Activated T-cell treated with anti-CD3 and anti-CD28 coated beads, Interleukin-2, amount 50 U/mL, for 4 hours (primary cell): ENCODE results near the gene ROBO1. TPM values are rescaled to one million over a fixed set of nuclear protein-coding genes. Genes with fewer than 3 reads are reported as not detected.
"Not testable (repeated sequence)": the region's sequence is repeated elsewhere in the genome, so short reads cannot be mapped to it uniquely, and the experiment has no call there.

Experiments used
- ATAC-seq, 2 donors: fragments of 200-7000 bp; cut with Tn5 transposase; one replicate each; pipeline ENCODE4 v1.10.0; 2021
- DNase-seq: peaks from one replicate; pipeline ENCODE4 v3.0.0-alpha.2; 2020
- H3K27me3 Mint-ChIP-seq: one replicate; pipeline ENCODE4 v1.8.0; 2021; ENCODE audit warnings: low read depth, mixed read lengths
- H3K36me3 Mint-ChIP-seq: one replicate; pipeline ENCODE4 v1.8.0; 2022; ENCODE audit warnings: mixed read lengths; ENCODE audit not compliant: insufficient read depth
- H3K4me1 Mint-ChIP-seq: one replicate; pipeline ENCODE4 v1.8.0; 2021; ENCODE audit warnings: low read depth, mixed read lengths
- H3K4me3 Mint-ChIP-seq: one replicate; pipeline ENCODE4 v1.8.0; 2021; ENCODE audit warnings: mild to moderate bottlenecking, moderate library complexity, mixed read lengths
- H3K9me3 Mint-ChIP-seq: one replicate; pipeline ENCODE4 v1.8.0; 2021; ENCODE audit warnings: mixed read lengths
- total RNA-seq, 3 donors: library from RNA; stranded (reverse); gene quantifications; one replicate each; pipeline ENCODE4 v1.2.1, GENCODE V29; 2021

Gene ROBO1
- under 1 TPM; 0.38 to 0.99 (median 0.95) TPM for total RNA-seq

- ATAC-seq (no peak), DNase-seq (no peak)
- Mint-ChIP-seq H3K9me3 (peaks cover 14% of the 10 kb centered on the region), H3K4me1 (no peaks in the 10 kb centered on the region), H3K27me3 (no peaks in the 10 kb centered on the region), H3K36me3 (no peaks in the 10 kb centered on the region), H3K4me3 (no peak within 1 kb of the TSS)
Observed at GRCh38 chr3:79767905-79768267, at the start of gene ROBO1. Gene ROBO1 (minus strand): TSS chr3:79767998.

DNA sequence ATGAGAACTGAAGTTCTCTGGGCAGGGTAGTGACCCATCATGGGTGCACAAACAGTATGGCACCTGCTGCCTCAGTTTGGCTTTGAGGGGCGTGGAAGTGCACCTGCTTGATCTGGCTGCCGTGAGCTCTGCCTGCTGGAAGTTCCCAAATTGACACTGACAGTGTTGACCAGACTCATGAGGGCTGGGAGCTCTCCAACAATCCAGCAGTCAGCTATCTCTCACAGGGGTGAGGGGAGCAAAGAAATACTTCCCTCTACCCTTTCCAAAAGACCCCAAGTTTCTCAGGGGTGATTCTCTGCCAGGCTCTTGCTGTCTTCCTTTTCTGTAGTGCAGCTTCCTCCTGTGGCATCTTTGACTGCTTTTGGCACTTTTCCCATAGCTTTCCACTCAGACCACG is 49.4 kb upstream of the ROBO1 start:
- Mint-ChIP-seq H3K9me3 (peaks cover 41% of the 10 kb centered on the region), H3K4me3 (no peak overlapping the region), H3K27me3 (no peaks in the 10 kb centered on the region), H3K36me3 (no peaks in the 10 kb centered on the region), H3K4me1 (no peaks in the 10 kb centered on the region)
- ATAC-seq (no peak), DNase-seq (no peak)

DNA sequence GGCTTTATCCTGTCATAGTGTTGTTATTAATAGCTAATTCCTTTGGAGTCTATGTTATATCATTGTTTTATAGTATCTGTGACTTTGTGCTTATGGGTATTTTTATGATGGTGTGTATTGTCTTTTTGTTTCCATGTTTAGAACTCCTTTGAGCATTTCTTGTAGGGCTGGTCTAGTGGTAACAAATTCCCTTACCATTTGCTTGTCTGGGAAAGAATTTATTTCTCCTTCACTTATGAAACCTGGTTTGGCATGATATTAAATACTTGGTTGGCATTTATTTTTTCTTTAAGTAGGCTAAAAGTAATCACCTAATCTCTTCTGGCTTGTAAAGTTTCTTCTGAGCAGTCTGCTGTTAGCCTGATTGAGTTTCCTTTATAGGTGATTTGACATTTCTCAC is 47.7 kb upstream of the ROBO1 start:
- H3K4me3 Mint-ChIP-seq: no peak overlapping the region
- ATAC-seq: no peak
- no peaks in the 10 kb centered on the region for H3K27me3 Mint-ChIP-seq
- peaks cover 41% of the 10 kb centered on the region for H3K9me3 Mint-ChIP-seq
- DNase-seq: no peak
- H3K36me3 Mint-ChIP-seq: no peaks in the 10 kb centered on the region
- no peaks in the 10 kb centered on the region for H3K4me1 Mint-ChIP-seq

- Mint-ChIP-seq H3K9me3 (peaks cover 11% of the 10 kb centered on the region), H3K4me1 (no peaks in the 10 kb centered on the region), H3K36me3 (no peaks in the 10 kb centered on the region), H3K27me3 (no peaks in the 10 kb centered on the region), H3K4me3 (no peak overlapping the region)
- DNase-seq (no peak), ATAC-seq (no peak)
Observed at GRCh38 chr3:79810581-79810980, 42.8 kb upstream of the ROBO1 start.

- DNase-seq (no peak), ATAC-seq (no peak)
- H3K4me3 Mint-ChIP-seq: no peak overlapping the region
- no peaks in the 10 kb centered on the region for H3K4me1 Mint-ChIP-seq
- H3K36me3 Mint-ChIP-seq: no peaks in the 10 kb centered on the region
- H3K9me3 Mint-ChIP-seq: peaks cover 6% of the 10 kb centered on the region
- no peaks in the 10 kb centered on the region for H3K27me3 Mint-ChIP-seq
Observed at GRCh38 chr3:79810092-79810491, 42.3 kb upstream of the ROBO1 start.

DNA sequence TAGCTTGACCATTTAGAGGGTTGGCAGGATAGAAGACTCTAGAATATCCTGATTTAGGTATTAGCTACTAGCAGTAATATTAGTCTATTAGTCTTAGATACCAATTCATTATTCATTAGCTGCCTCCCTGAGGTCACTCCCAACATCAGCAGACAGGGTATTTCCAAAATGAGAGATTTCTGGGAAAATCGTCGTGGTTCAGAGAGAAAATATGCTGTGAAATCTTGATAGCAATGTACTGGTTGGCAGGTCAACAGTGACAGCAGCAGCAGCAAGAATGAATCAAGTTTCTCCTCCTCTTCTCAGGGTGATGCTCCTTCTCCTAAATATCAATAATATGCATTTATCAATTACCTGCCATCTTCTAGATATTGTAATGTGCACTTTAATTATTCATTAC is 41.3 kb upstream of the ROBO1 start:
- no peaks in the 10 kb centered on the region for H3K4me1 Mint-ChIP-seq
- DNase-seq: no peak
- ATAC-seq: no peak
- H3K27me3 Mint-ChIP-seq: no peaks in the 10 kb centered on the region
- no peaks in the 10 kb centered on the region for H3K9me3 Mint-ChIP-seq
- H3K36me3 Mint-ChIP-seq: no peaks in the 10 kb centered on the region
- H3K4me3 Mint-ChIP-seq: no peak overlapping the region

DNA sequence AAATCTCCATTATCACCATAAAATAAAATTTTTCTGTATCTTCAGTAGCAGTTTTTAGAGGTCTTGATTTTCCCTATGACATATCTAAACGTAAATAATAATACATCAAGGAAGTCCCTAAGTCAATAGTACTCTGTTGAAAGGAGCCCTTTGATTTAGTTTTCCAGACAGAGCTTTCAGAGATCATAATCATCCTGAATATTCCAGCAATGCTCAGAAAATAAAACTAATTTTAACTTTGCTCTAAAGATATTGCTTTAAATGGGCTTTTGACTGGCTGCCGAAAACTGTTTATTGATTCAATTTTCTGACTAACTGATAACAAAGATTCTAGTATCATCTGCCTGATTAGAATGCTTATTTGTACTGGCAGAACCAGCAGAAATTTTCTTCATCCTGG is 40.7 kb upstream of the ROBO1 start:
- H3K27me3 Mint-ChIP-seq: no peaks in the 10 kb centered on the region
- H3K9me3 Mint-ChIP-seq: no peaks in the 10 kb centered on the region
- DNase-seq (no peak), ATAC-seq (no peak)
- H3K4me3 Mint-ChIP-seq: no peak overlapping the region
- H3K4me1 Mint-ChIP-seq: no peaks in the 10 kb centered on the region
- no peaks in the 10 kb centered on the region for H3K36me3 Mint-ChIP-seq

- not testable (repeated sequence) for H3K27me3 Mint-ChIP-seq, H3K36me3 Mint-ChIP-seq, H3K4me3 Mint-ChIP-seq, H3K4me1 Mint-ChIP-seq, DNase-seq, ATAC-seq
- H3K9me3 Mint-ChIP-seq: peaks cover 16% of the 10 kb centered on the region
Observed at GRCh38 chr3:79790177-79790576, 22.4 kb upstream of the ROBO1 start.

- H3K4me3 Mint-ChIP-seq: no peak overlapping the region
- H3K9me3 Mint-ChIP-seq: peaks cover 12% of the 10 kb centered on the region
Observed at GRCh38 chr3:79773291-79773690, 5.5 kb upstream of the ROBO1 start.

DNA sequence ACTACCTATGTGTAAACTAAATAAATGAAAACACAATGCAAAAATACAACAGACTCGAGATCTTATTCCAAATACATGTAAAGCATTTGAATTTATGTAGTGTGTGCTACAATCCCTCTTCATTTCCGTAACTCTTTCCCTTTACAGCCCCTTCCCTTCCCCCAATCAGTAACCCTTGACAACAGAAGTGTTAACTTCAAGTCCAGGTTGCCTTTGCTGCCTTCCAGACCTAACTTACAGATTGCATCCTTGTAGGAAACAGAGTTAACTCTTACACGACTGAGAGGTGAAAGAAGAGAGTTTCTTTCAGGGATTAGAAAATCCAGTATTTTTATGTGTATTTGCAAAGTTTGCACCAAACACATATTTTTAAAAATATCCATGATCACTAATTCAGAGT is 1.4 kb upstream of the ROBO1 start:
- Mint-ChIP-seq H3K9me3 (peaks cover 15% of the 10 kb centered on the region), H3K27me3 (no peaks in the 10 kb centered on the region), H3K4me3 (no peak overlapping the region), H3K4me1 (no peaks in the 10 kb centered on the region), H3K36me3 (no peaks in the 10 kb centered on the region)
- ATAC-seq (no peak), DNase-seq (no peak)

More at GRCh38 chr3:79773291-79773690, 5.5 kb upstream of the ROBO1 start:
- H3K4me1 Mint-ChIP-seq: no peaks in the 10 kb centered on the region
- ATAC-seq (no peak), DNase-seq (no peak)
- no peaks in the 10 kb centered on the region for H3K27me3 Mint-ChIP-seq
- H3K36me3 Mint-ChIP-seq: no peaks in the 10 kb centered on the region

DNA sequence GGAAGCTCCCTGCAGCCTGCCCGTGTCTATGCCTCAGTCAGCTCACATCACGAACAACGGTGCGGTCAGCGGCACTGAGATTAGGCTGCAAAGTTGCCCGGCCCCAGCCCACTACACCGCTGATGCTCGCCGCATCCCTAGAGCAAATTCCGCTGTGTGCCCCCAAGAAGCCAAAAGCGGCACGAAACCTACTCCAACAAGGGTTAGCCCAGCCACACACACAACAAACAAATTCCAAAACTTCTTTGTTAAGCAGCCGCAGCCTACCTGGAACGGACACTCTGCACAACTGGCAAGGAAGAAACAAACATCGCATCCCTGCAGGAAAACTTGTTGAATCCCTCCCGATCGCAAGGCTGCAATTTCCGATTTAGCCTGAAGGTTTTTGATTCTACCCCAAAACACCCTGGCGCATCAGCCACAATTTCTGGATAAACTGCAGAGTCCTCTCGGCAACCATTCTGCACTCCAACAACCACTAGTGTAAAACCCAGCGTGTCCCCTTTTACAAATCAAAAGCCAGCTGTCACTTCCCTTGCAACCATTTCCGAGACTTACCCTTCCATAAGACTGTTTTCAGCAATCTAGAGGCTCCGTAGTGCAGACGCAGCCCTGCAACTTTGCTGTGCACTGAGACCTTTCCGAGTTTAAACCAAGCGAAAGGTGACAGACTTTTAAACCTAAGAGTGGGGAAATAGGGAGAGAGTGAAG is 449 bp downstream of the ROBO1 start:
- Mint-ChIP-seq H3K27me3 (no peaks in the 10 kb centered on the region), H3K9me3 (peaks cover 18% of the 10 kb centered on the region), H3K36me3 (no peaks in the 10 kb centered on the region), H3K4me3 (no peak overlapping the region), H3K4me1 (no peaks in the 10 kb centered on the region)
- ATAC-seq (no peak), DNase-seq (no peak)

GRCh38 chr3:79766496-79767193 is 1.2 kb downstream of the ROBO1 start:
- DNase-seq (no peak), ATAC-seq (no peak)
- Mint-ChIP-seq H3K9me3 (peaks cover 15% of the 10 kb centered on the region), H3K4me1 (no peaks in the 10 kb centered on the region), H3K36me3 (no peaks in the 10 kb centered on the region), H3K4me3 (no peak overlapping the region), H3K27me3 (no peaks in the 10 kb centered on the region)

DNA sequence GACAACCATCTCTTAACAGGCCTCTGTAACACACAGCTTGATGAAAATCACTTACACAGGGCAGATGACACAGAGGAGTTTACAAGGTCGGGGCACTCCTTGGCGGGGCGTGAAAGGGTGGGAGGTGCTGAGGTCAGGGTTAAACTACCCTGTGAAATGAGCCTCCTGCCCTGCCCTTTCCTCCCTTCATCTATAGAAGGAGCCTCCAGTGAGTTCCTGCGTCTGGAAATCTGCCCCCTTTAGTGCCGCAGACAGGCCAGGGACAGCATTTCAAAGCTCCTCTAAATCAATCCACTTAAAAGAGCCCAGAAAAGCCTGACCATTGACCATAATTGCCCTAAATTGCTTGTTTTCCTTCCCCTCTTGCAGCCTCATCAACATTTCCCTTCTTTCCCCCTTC is 1.9 kb downstream of the ROBO1 start:
- no peak for ATAC-seq
- Mint-ChIP-seq H3K4me1 (no peaks in the 10 kb centered on the region), H3K27me3 (no peaks in the 10 kb centered on the region), H3K4me3 (no peak overlapping the region), H3K9me3 (peaks cover 18% of the 10 kb centered on the region), H3K36me3 (no peaks in the 10 kb centered on the region)
- DNase-seq: no peak

GRCh38 chr3:79761441-79761840 is 6.4 kb downstream of the ROBO1 start:
- DNase-seq (no peak), ATAC-seq (no peak)
- Mint-ChIP-seq H3K4me1 (no peaks in the 10 kb centered on the region), H3K27me3 (no peaks in the 10 kb centered on the region), H3K36me3 (no peaks in the 10 kb centered on the region), H3K4me3 (no peak overlapping the region), H3K9me3 (peaks cover 26% of the 10 kb centered on the region)

DNA sequence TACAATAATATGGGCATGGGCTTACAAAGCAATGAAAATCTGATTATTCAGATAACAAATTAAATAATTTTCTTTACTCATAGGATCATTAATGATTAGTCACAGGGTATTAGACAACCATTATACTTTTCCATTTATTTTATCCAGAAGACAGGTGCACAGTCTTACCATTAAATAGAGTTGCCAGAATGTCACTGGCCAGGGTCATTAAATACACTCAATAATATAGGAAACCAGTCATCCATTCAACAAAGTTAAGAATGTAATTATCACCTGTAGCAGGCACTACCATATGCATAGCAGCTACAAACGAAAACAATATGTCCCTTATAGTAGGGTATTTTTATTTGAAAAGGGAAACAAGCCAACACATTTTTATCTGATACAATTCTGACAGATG is 16.1 kb downstream of the ROBO1 start:
- no peak overlapping the region for H3K4me3 Mint-ChIP-seq
- no peaks in the 10 kb centered on the region for H3K27me3 Mint-ChIP-seq
- H3K36me3 Mint-ChIP-seq: no peaks in the 10 kb centered on the region
- H3K9me3 Mint-ChIP-seq: peaks cover 19% of the 10 kb centered on the region
- ATAC-seq (no peak), DNase-seq (no peak)
- no peaks in the 10 kb centered on the region for H3K4me1 Mint-ChIP-seq
